ENCODE data around the gene FBXO21.

- no peak for TF ChIP-seq EZH2 (IDR thresholded peaks at IDR 0.05; ENCODE audit: borderline replicate concordance, insufficient read depth, low read depth, low read length, poor library complexity, severe bottlenecking)
- TF ChIP-seq, protein P1, sequence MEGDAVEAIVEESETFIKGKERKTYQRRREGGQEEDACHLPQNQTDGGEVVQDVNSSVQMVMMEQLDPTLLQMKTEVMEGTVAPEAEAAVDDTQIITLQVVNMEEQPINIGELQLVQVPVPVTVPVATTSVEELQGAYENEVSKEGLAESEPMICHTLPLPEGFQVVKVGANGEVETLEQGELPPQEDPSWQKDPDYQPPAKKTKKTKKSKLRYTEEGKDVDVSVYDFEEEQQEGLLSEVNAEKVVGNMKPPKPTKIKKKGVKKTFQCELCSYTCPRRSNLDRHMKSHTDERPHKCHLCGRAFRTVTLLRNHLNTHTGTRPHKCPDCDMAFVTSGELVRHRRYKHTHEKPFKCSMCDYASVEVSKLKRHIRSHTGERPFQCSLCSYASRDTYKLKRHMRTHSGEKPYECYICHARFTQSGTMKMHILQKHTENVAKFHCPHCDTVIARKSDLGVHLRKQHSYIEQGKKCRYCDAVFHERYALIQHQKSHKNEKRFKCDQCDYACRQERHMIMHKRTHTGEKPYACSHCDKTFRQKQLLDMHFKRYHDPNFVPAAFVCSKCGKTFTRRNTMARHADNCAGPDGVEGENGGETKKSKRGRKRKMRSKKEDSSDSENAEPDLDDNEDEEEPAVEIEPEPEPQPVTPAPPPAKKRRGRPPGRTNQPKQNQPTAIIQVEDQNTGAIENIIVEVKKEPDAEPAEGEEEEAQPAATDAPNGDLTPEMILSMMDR (IDR thresholded peaks at IDR 0.05): no peak
These were observed 20.1 kb upstream of the FBXO21 start for GRCh38 chr12:117210266-117210918.
